ENCODE results near the gene SERPINA6. TPM values are rescaled to one million over a fixed set of nuclear protein-coding genes. Genes with fewer than 3 reads are reported as not detected.

Gene SERPINA6
- total RNA-seq, 4 donors from 2014 or later, result not detected

DNA sequence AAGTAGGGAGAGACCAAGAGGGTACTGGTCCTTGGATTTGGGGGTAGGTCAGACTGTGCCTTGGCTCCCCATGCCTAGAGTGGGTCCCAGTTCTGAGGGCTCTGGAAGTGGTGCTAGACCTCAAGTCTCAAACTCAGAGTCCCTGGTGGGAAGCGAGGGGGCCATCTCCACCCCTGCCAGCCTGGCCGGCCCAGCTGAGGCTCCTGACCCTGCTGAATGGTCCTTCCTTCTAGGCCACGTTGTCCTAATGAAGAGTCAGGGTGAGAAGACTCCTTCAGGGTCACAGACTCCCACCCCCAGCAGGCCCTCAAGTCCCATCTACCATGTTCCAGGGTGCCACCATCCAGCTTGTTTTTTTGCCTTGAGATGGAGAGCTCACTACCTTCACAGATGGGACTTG, 12.9 kb downstream of the SERPINA6 start:
- H3K27ac ChIP-seq, result no peak overlapping the region
- TF ChIP-seq, protein P1, sequence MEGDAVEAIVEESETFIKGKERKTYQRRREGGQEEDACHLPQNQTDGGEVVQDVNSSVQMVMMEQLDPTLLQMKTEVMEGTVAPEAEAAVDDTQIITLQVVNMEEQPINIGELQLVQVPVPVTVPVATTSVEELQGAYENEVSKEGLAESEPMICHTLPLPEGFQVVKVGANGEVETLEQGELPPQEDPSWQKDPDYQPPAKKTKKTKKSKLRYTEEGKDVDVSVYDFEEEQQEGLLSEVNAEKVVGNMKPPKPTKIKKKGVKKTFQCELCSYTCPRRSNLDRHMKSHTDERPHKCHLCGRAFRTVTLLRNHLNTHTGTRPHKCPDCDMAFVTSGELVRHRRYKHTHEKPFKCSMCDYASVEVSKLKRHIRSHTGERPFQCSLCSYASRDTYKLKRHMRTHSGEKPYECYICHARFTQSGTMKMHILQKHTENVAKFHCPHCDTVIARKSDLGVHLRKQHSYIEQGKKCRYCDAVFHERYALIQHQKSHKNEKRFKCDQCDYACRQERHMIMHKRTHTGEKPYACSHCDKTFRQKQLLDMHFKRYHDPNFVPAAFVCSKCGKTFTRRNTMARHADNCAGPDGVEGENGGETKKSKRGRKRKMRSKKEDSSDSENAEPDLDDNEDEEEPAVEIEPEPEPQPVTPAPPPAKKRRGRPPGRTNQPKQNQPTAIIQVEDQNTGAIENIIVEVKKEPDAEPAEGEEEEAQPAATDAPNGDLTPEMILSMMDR (IDR thresholded peaks at IDR 0.05), result no peak
- TF ChIP-seq POLR2A (IDR thresholded peaks at IDR 0.05) (no peak), EP300 (IDR thresholded peaks at IDR 0.05) (no peak), POLR2AphosphoS5 (IDR thresholded peaks at IDR 0.05) (no peak)
- H3K9me3 ChIP-seq, result peaks cover 0 to 15% (median 0%) of the 10 kb centered on the region in 3 donors
- no CpG with 5 or more reads among the region's 3 CpGs for WGBS, 2 donors (ENCODE audit: low coverage in 1 of 2)
- no peak for ATAC-seq
- peaks cover 6% of the 10 kb centered on the region for H3K27me3 ChIP-seq
- H3K36me3 ChIP-seq, result no peaks in the 10 kb centered on the region
- H3K4me3 ChIP-seq, result no peak overlapping the region
- H3K4me1 ChIP-seq, result no peaks in the 10 kb centered on the region

DNA sequence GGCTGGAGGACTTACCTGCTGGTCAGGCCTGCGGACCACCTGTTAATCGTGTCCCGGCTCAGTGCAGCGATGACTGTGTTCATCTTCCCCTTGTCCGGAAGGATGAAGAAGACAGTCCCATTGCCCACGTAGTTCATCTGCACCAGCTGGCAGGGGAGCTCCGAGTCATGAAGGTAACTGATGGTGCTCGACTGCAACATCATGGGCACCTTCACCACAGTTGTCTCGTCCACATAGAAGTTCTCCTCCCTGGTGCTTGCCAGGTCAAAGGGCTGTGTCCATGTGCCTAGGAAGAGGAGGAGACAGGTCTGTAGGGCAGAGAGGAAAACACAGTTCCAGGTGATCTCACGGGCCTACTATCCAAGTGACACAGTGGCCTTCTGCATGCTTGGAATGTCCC, 13.4 kb downstream of the SERPINA6 start:
- TF ChIP-seq EP300 (IDR thresholded peaks at IDR 0.05), result no peak
- no peak for TF ChIP-seq POLR2A (IDR thresholded peaks at IDR 0.05)
- no peak for TF ChIP-seq POLR2AphosphoS5 (IDR thresholded peaks at IDR 0.05)
- TF ChIP-seq, protein P1 (IDR thresholded peaks at IDR 0.05), result no peak
- Histone ChIP-seq H3K27me3 (peaks cover 6% of the 10 kb centered on the region), H3K9me3 (peaks cover 0 to 15% (median 0%) of the 10 kb centered on the region in 3 donors), H3K4me3 (no peak overlapping the region), H3K27ac (no peak overlapping the region), H3K4me1 (no peaks in the 10 kb centered on the region), H3K36me3 (no peaks in the 10 kb centered on the region)
- 50 to 77% methylated on average over 2 to 3 of the region's 10 CpGs for WGBS, 2 donors (ENCODE audit: low coverage in 1 of 2)
- ATAC-seq, result no peak

DNA sequence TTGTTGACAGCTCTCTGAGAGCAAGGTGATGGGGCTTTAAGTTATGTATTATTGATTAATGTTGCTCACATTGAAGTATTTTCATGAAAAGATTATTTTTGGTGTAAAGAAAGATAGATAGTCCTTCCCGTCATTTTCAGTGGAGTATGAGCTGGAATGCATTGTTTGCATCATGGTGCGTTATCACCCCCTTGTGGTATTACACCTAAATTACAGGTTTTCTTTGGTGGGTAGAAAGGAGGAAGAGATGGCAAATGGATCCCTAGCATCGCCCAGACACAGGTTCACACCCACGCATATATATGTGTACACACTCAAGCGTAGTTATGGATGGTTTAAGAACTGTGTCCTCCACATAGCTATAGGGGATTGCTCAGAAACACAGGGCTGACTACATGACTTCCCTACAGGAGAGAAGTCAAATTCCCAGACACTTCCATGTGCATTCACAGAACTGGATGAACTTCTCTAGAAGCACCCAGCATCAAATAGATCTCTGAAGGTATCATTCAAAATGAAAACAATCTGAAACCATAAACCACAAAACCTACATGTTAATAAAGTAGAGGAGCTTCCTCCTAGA, 15.6 kb downstream of the SERPINA6 start:
- H3K4me3 ChIP-seq, result no peak overlapping the region
- 0 to 14% methylated on average over 1 to 4 of the region's 5 CpGs for WGBS, 2 donors (ENCODE audit: low coverage in 1 of 2)
- no peak for TF ChIP-seq EP300 (IDR thresholded peaks at IDR 0.05)
- TF ChIP-seq, protein P1 (IDR thresholded peaks at IDR 0.05), result no peak
- peaks cover 0 to 15% (median 0%) of the 10 kb centered on the region in 3 donors for H3K9me3 ChIP-seq
- H3K36me3 ChIP-seq, result no peaks in the 10 kb centered on the region
- peaks cover 6% of the 10 kb centered on the region for H3K27me3 ChIP-seq
- H3K4me1 ChIP-seq, result no peaks in the 10 kb centered on the region
- H3K27ac ChIP-seq, result no peak overlapping the region
- no peak for ATAC-seq

DNA sequence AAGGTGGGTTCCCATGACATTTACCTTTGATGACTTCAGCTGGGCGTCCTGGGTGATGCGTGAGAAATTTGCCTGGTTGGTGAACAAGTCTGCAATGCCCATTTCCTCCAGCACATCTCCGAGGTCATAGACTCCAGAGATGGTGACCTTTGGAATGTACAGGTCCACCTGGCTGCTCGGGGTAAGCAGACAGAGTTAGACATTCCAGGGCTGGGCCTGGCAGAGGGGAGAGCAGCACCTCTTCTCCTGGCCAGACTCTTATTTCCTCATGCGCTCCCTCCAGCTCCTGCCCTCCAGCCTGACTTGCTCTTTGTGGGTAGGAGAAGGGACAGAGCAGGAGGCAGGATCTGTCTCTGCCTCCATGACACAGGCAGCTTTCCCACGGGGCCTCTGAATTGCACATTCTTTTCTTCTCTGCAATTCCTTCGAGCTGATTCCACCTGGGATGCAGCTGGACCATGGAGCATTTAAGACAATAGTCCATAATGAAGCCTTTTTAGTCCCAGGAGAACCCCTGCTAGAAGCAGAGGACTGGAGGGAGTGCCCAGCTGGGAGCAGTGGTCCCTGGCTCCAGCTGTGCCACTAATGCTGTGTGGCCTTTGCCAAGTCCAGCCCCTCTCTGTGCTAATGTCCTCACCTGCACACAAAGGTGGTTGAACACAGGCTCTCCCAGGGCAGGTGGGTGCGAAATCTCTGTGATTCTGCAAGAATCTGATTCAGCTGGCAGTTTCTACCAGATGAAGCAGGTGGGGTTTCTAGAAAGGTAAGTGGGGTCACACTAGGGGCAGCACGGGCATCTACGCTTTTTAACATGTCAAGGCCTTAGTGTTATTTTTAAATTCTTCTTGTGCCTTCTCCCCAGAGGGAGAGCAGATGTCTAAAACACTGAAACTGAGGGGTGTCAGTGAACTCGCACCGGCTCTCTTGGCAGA, 16.8 kb downstream of the SERPINA6 start:
- H3K9me3 ChIP-seq, result peaks cover 0 to 15% (median 0%) of the 10 kb centered on the region in 3 donors
- 78 to 92% methylated on average over 2 to 7 of the region's 12 CpGs for WGBS, 2 donors (ENCODE audit: low coverage in 1 of 2)
- TF ChIP-seq EP300 (IDR thresholded peaks at IDR 0.05), result no peak
- TF ChIP-seq, protein P1 (IDR thresholded peaks at IDR 0.05), result no peak
- TF ChIP-seq POLR2A (IDR thresholded peaks at IDR 0.05), result no peak
- TF ChIP-seq POLR2AphosphoS5 (IDR thresholded peaks at IDR 0.05), result no peak
- H3K4me3 ChIP-seq, result no peak overlapping the region
- peaks cover 6% of the 10 kb centered on the region for H3K27me3 ChIP-seq
- no peaks in the 10 kb centered on the region for H3K4me1 ChIP-seq
- no peak for ATAC-seq
- H3K27ac ChIP-seq, result no peak overlapping the region
- no peaks in the 10 kb centered on the region for H3K36me3 ChIP-seq
